GM23338 (cell line): Measurements from ENCODE around the gene PCOLCE2.

Experiments
- EZH2phosphoT487 ChIP-seq: fragments of 200-600 bp; sonication (generic); IDR thresholded peaks from one replicate; pipeline ENCODE4 v1.8.1; 2018; ENCODE audit warnings: antibody characterized with exemption; ENCODE audit not compliant: unreplicated experiment
- TF ChIP-seq, protein P1 (sequence below), 2 experiments: fragments of 200-600 bp in 1 of 2; sonication (generic) in 1 of 2; conservative IDR thresholded peaks; 2 replicates each; pipeline versions ENCODE4 v1.5.1 to v1.6.1; 2016 to 2017; ENCODE audit warnings: antibody characterized with exemption in 2 of 2, low read depth in 2 of 2, mild to moderate bottlenecking in 2 of 2, moderate library complexity in 1 of 2
- TF ChIP-seq, protein P2 (sequence below): IDR thresholded peaks from one replicate; pipeline ENCODE4 v1.6.1; 2018; ENCODE audit warnings: antibody characterized with exemption; ENCODE audit not compliant: unreplicated experiment

DNA sequence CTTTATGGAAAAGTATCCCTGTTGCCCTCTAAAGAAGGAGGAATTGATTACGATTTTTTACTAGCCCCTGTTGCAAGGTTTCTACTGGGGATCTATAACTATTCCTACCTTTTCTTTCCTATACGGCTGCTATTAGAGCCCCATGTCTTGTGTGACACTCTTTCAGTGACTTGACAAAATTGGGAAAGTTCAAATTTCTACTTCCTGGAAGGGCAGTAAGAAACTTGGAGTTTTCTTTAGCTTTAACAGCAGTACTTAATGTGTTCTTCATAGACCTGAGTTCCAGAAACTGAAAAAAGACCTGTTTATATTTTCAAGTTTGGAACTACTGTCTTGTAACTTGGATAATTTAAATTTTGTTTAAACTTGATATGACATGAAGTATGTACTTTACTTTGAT lies 110.3 kb downstream of the PCOLCE2 start:
- TF ChIP-seq, protein P1, sequence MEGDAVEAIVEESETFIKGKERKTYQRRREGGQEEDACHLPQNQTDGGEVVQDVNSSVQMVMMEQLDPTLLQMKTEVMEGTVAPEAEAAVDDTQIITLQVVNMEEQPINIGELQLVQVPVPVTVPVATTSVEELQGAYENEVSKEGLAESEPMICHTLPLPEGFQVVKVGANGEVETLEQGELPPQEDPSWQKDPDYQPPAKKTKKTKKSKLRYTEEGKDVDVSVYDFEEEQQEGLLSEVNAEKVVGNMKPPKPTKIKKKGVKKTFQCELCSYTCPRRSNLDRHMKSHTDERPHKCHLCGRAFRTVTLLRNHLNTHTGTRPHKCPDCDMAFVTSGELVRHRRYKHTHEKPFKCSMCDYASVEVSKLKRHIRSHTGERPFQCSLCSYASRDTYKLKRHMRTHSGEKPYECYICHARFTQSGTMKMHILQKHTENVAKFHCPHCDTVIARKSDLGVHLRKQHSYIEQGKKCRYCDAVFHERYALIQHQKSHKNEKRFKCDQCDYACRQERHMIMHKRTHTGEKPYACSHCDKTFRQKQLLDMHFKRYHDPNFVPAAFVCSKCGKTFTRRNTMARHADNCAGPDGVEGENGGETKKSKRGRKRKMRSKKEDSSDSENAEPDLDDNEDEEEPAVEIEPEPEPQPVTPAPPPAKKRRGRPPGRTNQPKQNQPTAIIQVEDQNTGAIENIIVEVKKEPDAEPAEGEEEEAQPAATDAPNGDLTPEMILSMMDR (conservative IDR thresholded peaks at IDR 0.05; ENCODE audit: low read depth in 2 of 2): no peak
- TF ChIP-seq EZH2phosphoT487: no peak
- TF ChIP-seq, protein P2, sequence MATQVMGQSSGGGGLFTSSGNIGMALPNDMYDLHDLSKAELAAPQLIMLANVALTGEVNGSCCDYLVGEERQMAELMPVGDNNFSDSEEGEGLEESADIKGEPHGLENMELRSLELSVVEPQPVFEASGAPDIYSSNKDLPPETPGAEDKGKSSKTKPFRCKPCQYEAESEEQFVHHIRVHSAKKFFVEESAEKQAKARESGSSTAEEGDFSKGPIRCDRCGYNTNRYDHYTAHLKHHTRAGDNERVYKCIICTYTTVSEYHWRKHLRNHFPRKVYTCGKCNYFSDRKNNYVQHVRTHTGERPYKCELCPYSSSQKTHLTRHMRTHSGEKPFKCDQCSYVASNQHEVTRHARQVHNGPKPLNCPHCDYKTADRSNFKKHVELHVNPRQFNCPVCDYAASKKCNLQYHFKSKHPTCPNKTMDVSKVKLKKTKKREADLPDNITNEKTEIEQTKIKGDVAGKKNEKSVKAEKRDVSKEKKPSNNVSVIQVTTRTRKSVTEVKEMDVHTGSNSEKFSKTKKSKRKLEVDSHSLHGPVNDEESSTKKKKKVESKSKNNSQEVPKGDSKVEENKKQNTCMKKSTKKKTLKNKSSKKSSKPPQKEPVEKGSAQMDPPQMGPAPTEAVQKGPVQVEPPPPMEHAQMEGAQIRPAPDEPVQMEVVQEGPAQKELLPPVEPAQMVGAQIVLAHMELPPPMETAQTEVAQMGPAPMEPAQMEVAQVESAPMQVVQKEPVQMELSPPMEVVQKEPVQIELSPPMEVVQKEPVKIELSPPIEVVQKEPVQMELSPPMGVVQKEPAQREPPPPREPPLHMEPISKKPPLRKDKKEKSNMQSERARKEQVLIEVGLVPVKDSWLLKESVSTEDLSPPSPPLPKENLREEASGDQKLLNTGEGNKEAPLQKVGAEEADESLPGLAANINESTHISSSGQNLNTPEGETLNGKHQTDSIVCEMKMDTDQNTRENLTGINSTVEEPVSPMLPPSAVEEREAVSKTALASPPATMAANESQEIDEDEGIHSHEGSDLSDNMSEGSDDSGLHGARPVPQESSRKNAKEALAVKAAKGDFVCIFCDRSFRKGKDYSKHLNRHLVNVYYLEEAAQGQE: no peak
